GM12878 (cell line): ENCODE results near the gene APOBEC3B. TPM values are rescaled to one million over a fixed set of nuclear protein-coding genes. Genes with fewer than 3 reads are reported as not detected.
"Not testable (repeated sequence)": the region's sequence is repeated elsewhere in the genome, so short reads cannot be mapped to it uniquely, and the experiment has no call there.

ENCODE experiments used
- ATAC-seq: fragments of 200-7000 bp; cut with Tn5 transposase; 3 replicates; pipeline ENCODE4 v1.9.1; 2020; ENCODE audit warnings: mild to moderate bottlenecking, moderate library complexity
- BruUV-seq: library from RNA; stranded (reverse); fragments of 400-500 nt; replicated peaks from 2 replicates; lab custom pipeline; 2021; lab: Mats Ljungman, UMichigan
- CTCF ChIA-PET: fragments of 300-600 bp; sonication (Branson Sonifier 250); formaldehyde crosslinking; extraction: SDS; loops from one replicate; lab custom pipeline; 2021; ENCODE audit warnings: inconsistent platforms; lab: Yijun Ruan, JAX
- POLR2A ChIA-PET: fragments of 350-600 bp; formaldehyde crosslinking; extraction: SDS; loops from one replicate; lab custom pipeline; 2021; ENCODE audit warnings: inconsistent platforms; lab: Charles Lee
- RAD21 ChIA-PET: fragments of 300-600 bp; sonication (Branson Sonifier 250); formaldehyde crosslinking; loops from one replicate; lab custom pipeline; 2023; ENCODE audit warnings: antibody characterized with exemption; ENCODE audit not compliant: unreplicated experiment; lab: Charles Lee
- SMC1A ChIA-PET: fragments of 300-600 bp; sonication (Branson Sonifier 250); formaldehyde crosslinking; loops from one replicate; lab custom pipeline; 2023; ENCODE audit not compliant: unreplicated experiment, uncharacterized antibody; lab: Charles Lee
- DNase-seq: peaks from one replicate; pipeline ENCODE4 v3.0.0-alpha.2; 2011; ENCODE audit warnings: low read depth, low spot score
- FAIRE-seq: peaks from 3 replicates; lab custom pipeline; 2011; peaks lifted over from hg19 to GRCh38; lab: Jason Lieb, UNC
- H2AFZ ChIP-seq: 2 replicates; pipeline ENCODE4 v1.6.0; 2011; ENCODE audit warnings: low read depth, low read length, control low read depth; ENCODE audit not compliant: control insufficient read depth
- H3K27ac ChIP-seq: 2 replicates; pipeline ENCODE4 v1.5.1; 2011; ENCODE audit warnings: control low read depth; ENCODE audit not compliant: control insufficient read depth, insufficient read depth
- H3K27me3 ChIP-seq, 2 experiments: replicated peaks in 1 of 2; 2 replicates each; pipeline versions ENCODE4 v1.6.0 to v1.6.1; 2011; ENCODE audit warnings: low read length in 1 of 2; ENCODE audit not compliant: control insufficient read depth in 2 of 2, insufficient read depth in 2 of 2
- H3K36me3 ChIP-seq, 2 experiments: 2 replicates each; pipeline ENCODE4 v1.5.1; 2011; ENCODE audit warnings: low read length in 1 of 2; ENCODE audit not compliant: control insufficient read depth in 2 of 2, insufficient read depth in 2 of 2
- H3K4me1 ChIP-seq: 2 replicates; pipeline ENCODE4 v1.6.1; 2011; ENCODE audit warnings: mild to moderate bottlenecking, low read length, moderate library complexity, mixed read lengths; ENCODE audit not compliant: control insufficient read depth, insufficient read depth
- H3K4me2 ChIP-seq: 2 replicates; pipeline ENCODE4 v1.6.0; 2011; ENCODE audit warnings: control low read depth; ENCODE audit not compliant: control insufficient read depth, insufficient read depth
- H3K4me3 ChIP-seq: fragments of 200-600 bp; sonication (generic); 2 replicates; pipeline ENCODE4 v1.5.1; 2016
- H3K79me2 ChIP-seq: 2 replicates; pipeline ENCODE4 v1.6.0; 2011; ENCODE audit warnings: low read length; ENCODE audit not compliant: control insufficient read depth, insufficient read depth
- H3K9ac ChIP-seq: 2 replicates; pipeline ENCODE4 v1.8.0; 2011; ENCODE audit warnings: low read length, control low read depth, mixed read lengths; ENCODE audit not compliant: control insufficient read depth, insufficient read depth
- H3K9me3 ChIP-seq: replicated peaks from 3 replicates; pipeline ENCODE4 v1.5.1; 2011; ENCODE audit warnings: mild to moderate bottlenecking, low read length; ENCODE audit not compliant: control insufficient read depth, insufficient read depth
- H4K20me1 ChIP-seq: 2 replicates; pipeline ENCODE4 v1.6.0; 2011; ENCODE audit not compliant: control insufficient read depth, insufficient read depth
- DPF2 ChIP-seq: fragments of 450-650 bp; IDR thresholded peaks from 2 replicates; pipeline ENCODE4 v1.6.1; 2017; ENCODE audit warnings: mild to moderate bottlenecking
- IKZF1 ChIP-seq: fragments of 450-650 bp; conservative IDR thresholded peaks from 2 replicates; pipeline ENCODE4 v1.6.1; 2017; ENCODE audit warnings: antibody characterized with exemption, mild to moderate bottlenecking
- IKZF2 ChIP-seq, 2 experiments: fragments of 450-650 bp; IDR thresholded peaks; 2 replicates each; pipeline ENCODE4 v1.6.1; 2017; ENCODE audit warnings: mild to moderate bottlenecking in 2 of 2, moderate library complexity in 2 of 2
- MLLT1 ChIP-seq: fragments of 450-650 bp; IDR thresholded peaks from 2 replicates; pipeline ENCODE4 v1.6.1; 2016; ENCODE audit warnings: mild to moderate bottlenecking
- NFXL1 ChIP-seq: fragments of 450-650 bp; IDR thresholded peaks from 2 replicates; pipeline ENCODE4 v1.6.1; 2017; ENCODE audit warnings: antibody characterized with exemption, mild to moderate bottlenecking, borderline replicate concordance
- POU2F2 ChIP-seq: IDR thresholded peaks from 3 replicates; pipeline ENCODE4 v1.6.1; 2011; ENCODE audit warnings: low read depth, mild to moderate bottlenecking, low read length, borderline replicate concordance
- RELA ChIP-seq: fragments of 450-650 bp; IDR thresholded peaks from 2 replicates; pipeline ENCODE4 v1.8.0; 2014; ENCODE audit warnings: borderline replicate concordance; ENCODE audit not compliant: partially characterized antibody
- TAF1 ChIP-seq: IDR thresholded peaks from 2 replicates; pipeline ENCODE4 v1.6.1; 2011; ENCODE audit warnings: mild to moderate bottlenecking, low read depth, low read length, borderline replicate concordance
- TARDBP ChIP-seq: IDR thresholded peaks from 2 replicates; pipeline ENCODE4 v1.6.1; 2016; ENCODE audit warnings: borderline replicate concordance
- WGBS: methylation state at CpG from one replicate; pipeline ENCODE4 v1.1.6; 2016; ENCODE audit warnings: low lambda C conversion rate; ENCODE audit not compliant: insufficient replicate concordance, insufficient coverage; ENCODE audit errors: missing lambda C conversion rate; 5-methylcytosine and 5-hydroxymethylcytosine counted together
- in situ Hi-C: fragments of 300-500 bp; cut with MboI; formaldehyde crosslinking; loops from 9 replicates; pipeline ENCODE4 v1.14.3; 2018; ENCODE audit warnings: mixed read lengths
- intact Hi-C: fragments of 100-400 bp; cut with micrococcal nuclease; formaldehyde crosslinking; loops from one replicate; pipeline ENCODE4 v1.14.2; 2022; ENCODE audit not compliant: unreplicated experiment
- polyA plus RNA-seq, 11 experiments: library from polyadenylated mRNA; depleted of rRNA in 4 of 11; unstranded in 6 of 11; stranded (reverse) in 5 of 11; fragments of >200 nt; fragmentation: Nextera tagmentation in 4 of 11; fragmentation: Illumina TruSeq in 1 of 11; extraction: Ambion mirVana in 4 of 11; extraction: Trizol in 1 of 11; gene quantifications; 1 replicate in 1 of 11; 2 replicates in 10 of 11; pipeline versions ENCODE4 v1.2.1 to v1.2.3, GENCODE V29; 2011 to 2016; ENCODE audit warnings: inconsistent platforms in 2 of 11, missing spikeins in 2 of 11, low read depth in 1 of 11
- total RNA-seq, 4 experiments: library from RNA; depleted of rRNA in 3 of 4; stranded (reverse); fragments of >200 nt in 3 of 4; fragmentation: Illumina TruSeq in 1 of 4; extraction: Trizol in 1 of 4; gene quantifications; 2 replicates each; pipeline versions ENCODE4 v1.2.1 to v1.2.3, GENCODE V29; 2013 to 2021
- TF ChIP-seq, protein P1 (sequence below): fragments of 450-650 bp; IDR thresholded peaks from 2 replicates; pipeline ENCODE4 v1.6.1; 2017; ENCODE audit warnings: low read depth, mild to moderate bottlenecking, moderate library complexity

APOBEC3B gene
- total and polyA plus RNA-seq, 10 of the 15 experiments (the other 5 are each of a cell fraction or from before 2014, with no cell fraction given), result 2.4 to 75.1 (median 30.9) TPM

DNA sequence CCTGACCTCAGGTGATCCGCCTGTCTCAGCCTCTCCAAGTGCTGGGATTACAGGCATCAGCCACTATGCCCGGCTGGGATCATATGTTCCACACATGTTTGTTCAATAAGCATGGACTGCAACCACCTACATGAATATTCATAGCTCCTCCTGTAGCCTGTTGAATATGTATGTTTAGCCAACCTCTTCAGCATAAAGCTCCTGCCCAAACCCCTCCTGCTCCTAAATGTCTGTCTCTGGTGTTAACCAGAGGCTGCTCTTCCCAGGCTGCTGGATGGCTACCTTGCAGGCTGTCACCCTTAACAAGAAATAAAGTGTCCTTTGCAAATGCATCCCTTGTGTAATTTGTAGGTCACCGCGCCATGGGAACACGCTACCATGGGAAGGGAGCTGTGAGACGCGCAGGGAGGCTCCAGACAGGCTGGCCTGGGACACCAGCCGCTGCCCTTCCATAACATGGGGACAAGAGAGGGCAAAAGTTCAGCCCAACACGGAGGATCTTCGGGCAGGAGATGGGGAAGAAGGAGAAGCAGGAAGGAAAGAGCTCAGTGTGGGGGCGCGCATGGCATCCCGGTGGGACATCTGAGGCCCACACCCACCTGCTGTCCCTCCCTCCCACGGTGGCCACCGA is 38.0 kb downstream of the APOBEC3B start:
- ChIA-PET SMC1A (interaction anchor here (0.7 to 1.6 kb wide), 2 partner anchors 17 to 45 kb away, joined by 3 to 4 read pairs; no protein-coding TSS in a partner anchor), POLR2A (interaction anchor here (0.6 to 1.7 kb wide), 4 partner anchors 10 to 298 kb away, joined by 3 to 6 read pairs (median 4); no protein-coding TSS in a partner anchor), RAD21 (interaction anchor here (0.7 to 1.6 kb wide), 4 partner anchors 17 to 79 kb away, joined by 3 to 5 read pairs (median 3); no protein-coding TSS in a partner anchor), CTCF (interaction anchor here (1.0 to 2.3 kb wide), 3 partner anchors 17 to 102 kb away, joined by 3 to 6 read pairs (median 4); no protein-coding TSS in a partner anchor)
- Histone ChIP-seq H3K36me3 (peaks cover 0 to 13% of the 10 kb centered on the region in 2 experiments; a peak in 2 of 4 replicates), H3K4me3 (peak overlapping the region; percentile 53), H3K79me2 (peaks cover 37% of the 10 kb centered on the region), H3K4me2 (peak overlapping the region; percentile 60), H3K27ac (peak overlapping the region; percentile 31), H3K4me1 (peaks cover 19% of the 10 kb centered on the region)
- ATAC-seq (0 out of 3 replicates have a peak, but pooled peaks have one; percentile 6), FAIRE-seq (peak; percentile 61)
- H3K27me3 ChIP-seq, H3K9ac ChIP-seq, H4K20me1 ChIP-seq, in situ Hi-C loops, BruUV-seq, DNase-seq, H3K9me3 ChIP-seq, intact Hi-C loops, H2AFZ ChIP-seq: not testable (repeated sequence)
- peak; percentile 98 for TF ChIP-seq POU2F2
- 48% methylated on average over 15 of the region's 15 CpGs for WGBS

DNA sequence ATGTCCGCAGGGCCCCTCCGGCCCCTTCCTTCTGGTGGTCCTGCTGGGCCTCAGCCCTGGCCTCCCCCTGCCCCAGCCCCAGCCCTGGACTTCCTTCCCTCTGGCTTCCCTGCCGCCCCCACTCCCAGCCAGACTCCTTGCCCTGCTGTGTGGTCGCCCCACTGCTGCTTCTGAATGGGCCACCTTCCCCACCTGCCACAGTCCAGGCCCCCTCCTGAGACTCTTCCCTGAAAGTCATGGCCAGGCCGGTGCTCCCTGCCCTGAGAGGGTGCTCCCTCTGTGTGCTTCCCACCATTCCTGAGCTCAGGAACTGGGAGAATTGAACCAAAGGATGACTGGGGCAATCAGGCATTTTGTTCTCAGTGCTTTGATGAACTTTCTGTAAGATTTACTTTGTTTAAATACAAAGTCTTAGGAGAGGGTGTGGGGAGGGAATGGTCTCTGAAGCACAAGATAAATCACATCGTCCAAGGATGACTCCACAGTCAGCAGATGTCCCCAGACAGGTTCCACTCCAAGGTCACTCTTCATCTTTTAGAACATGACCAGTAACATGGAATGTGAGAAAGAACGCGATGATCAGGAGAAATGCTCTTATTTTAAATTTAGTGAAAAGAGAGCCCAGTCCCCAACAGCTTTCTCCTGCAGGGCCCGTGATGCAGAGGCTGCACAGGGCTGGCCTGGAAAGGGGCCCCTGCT is 39.6 kb downstream of the APOBEC3B start:
- H2AFZ ChIP-seq, result no peak overlapping the region

More for the DNA sequence above, 39.6 kb downstream of the APOBEC3B start:
- TF ChIP-seq, protein P1, sequence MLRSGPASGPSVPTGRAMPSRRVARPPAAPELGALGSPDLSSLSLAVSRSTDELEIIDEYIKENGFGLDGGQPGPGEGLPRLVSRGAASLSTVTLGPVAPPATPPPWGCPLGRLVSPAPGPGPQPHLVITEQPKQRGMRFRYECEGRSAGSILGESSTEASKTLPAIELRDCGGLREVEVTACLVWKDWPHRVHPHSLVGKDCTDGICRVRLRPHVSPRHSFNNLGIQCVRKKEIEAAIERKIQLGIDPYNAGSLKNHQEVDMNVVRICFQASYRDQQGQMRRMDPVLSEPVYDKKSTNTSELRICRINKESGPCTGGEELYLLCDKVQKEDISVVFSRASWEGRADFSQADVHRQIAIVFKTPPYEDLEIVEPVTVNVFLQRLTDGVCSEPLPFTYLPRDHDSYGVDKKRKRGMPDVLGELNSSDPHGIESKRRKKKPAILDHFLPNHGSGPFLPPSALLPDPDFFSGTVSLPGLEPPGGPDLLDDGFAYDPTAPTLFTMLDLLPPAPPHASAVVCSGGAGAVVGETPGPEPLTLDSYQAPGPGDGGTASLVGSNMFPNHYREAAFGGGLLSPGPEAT, result 0 out of 2 replicates have a peak, but pooled peaks have one; percentile 1
- TF ChIP-seq RELA (no peak), TAF1 (no peak), NFXL1 (peak; percentile 99), IKZF2 (IDR thresholded peaks at IDR 0.05) (peak in 1 of 2 experiments; percentile 46; a peak in 1 of 4 replicates), IKZF1 (peak; percentile 78), MLLT1 (0 out of 2 replicates have a peak, but pooled peaks have one; percentile 2), TARDBP (no peak), DPF2 (0 out of 2 replicates have a peak, but pooled peaks have one; percentile 41)
- ATAC-seq, result peak; percentile 10; the same call in 2 of the 3 replicates
- POLR2A ChIA-PET, result interaction anchor here (0.6 to 1.8 kb wide), 9 partner anchors 8 to 153 kb away, joined by 3 to 6 read pairs (median 3); partner anchors contain the start of genes APOBEC3C and APOBEC3H
- Histone ChIP-seq H4K20me1 (no peaks in the 10 kb centered on the region), H3K27ac (peak overlapping the region; percentile 96), H3K9me3 (no peaks in the 10 kb centered on the region), H3K4me1 (peaks cover 13% of the 10 kb centered on the region), H3K36me3 (peaks cover 2 to 13% of the 10 kb centered on the region in 2 experiments; a peak in 3 of 4 replicates), H3K79me2 (peaks cover 25% of the 10 kb centered on the region), H3K9ac (peak overlapping the region; percentile 85), H3K27me3 (no peaks in the 10 kb centered on the region), H3K4me2 (peak overlapping the region; percentile 64), H3K4me3 (peak overlapping the region; percentile 88)
- no TSS peak for BruUV-seq
- in situ Hi-C loops, result no loop called here
- intact Hi-C loops, result no loop called here
- SMC1A ChIA-PET, result interaction anchor here (1.0 to 1.7 kb wide), 2 partner anchors 94 to 97 kb away, joined by 4 read pairs; no protein-coding TSS in a partner anchor
- no peak for DNase-seq
- 10% methylated on average over 8 of the region's 9 CpGs for whole genome bisulfite sequencing
- no peak for FAIRE-seq
- CTCF ChIA-PET, result interaction anchor here (1.0 to 2.3 kb wide), 5 partner anchors 14 to 153 kb away, joined by 3 to 6 read pairs (median 3); no protein-coding TSS in a partner anchor
- RAD21 ChIA-PET, result interaction anchor here (0.8 to 1.5 kb wide), 4 partner anchors 38 to 100 kb away, joined by 3 to 5 read pairs (median 4); no protein-coding TSS in a partner anchor
